IPS-18c (cell line): ENCODE data around the gene GNAT1.
A peak's percentile ranks its signal among the peaks of the same experiment; 100 is the strongest.

ENCODE experiments used
- H3K4me3 ChIP-seq: 2 replicates; pipeline ENCODE4 v1.7.0; 2013; ENCODE audit warnings: low read depth, mild to moderate bottlenecking, low read length, moderate library complexity; ENCODE audit not compliant: insufficient read depth
- H3K9me3 ChIP-seq: one replicate; pipeline ENCODE4 v1.6.1; 2013; ENCODE audit warnings: mild to moderate bottlenecking, low read length, moderate library complexity; ENCODE audit not compliant: control insufficient read depth, insufficient read depth

GNAT1 gene

GRCh38 chr3:50190936-50191660, at the start of gene GNAT1:
GNAT1 (plus strand) TSS chr3:50191610; CDS start chr3:50191726, 116 bp downstream.
- Histone ChIP-seq H3K9me3 (no peaks in the 10 kb centered on the region), H3K4me3 (no peak within 1 kb of the TSS)

GRCh38 chr3:50146316-50146901, 45.0 kb upstream of the GNAT1 start:
- no peaks in the 10 kb centered on the region for H3K9me3 ChIP-seq
- H3K4me3 ChIP-seq: no peak overlapping the region

DNA sequence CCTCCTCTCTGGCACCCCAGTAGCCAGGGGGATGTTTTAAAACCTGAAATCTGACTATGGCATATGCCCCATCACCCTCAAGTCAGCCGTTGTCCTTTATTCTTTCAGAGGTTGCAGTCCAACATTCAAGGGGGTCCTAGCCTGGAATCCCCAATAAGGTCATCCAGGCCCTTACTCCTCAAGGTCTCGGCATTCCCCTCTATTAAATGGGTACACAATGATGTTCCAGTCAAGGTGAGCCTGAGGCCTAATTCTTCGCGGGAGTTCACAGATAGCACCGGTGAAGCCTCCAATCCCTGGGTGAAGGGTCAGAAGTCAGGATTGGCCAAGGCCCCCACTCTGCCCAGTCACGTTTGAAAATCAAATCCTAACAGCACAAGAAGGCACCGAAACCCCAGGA, 44.4 kb upstream of the GNAT1 start:
- Histone ChIP-seq H3K4me3 (no peak overlapping the region), H3K9me3 (no peaks in the 10 kb centered on the region)

GRCh38 chr3:50147447-50147846, 44.0 kb upstream of the GNAT1 start:
- no peaks in the 10 kb centered on the region for H3K9me3 ChIP-seq
- no peak overlapping the region for H3K4me3 ChIP-seq

GRCh38 chr3:50147861-50148260, 43.5 kb upstream of the GNAT1 start:
- Histone ChIP-seq H3K4me3 (no peak overlapping the region), H3K9me3 (no peaks in the 10 kb centered on the region)

- Histone ChIP-seq H3K9me3 (peaks cover 3% of the 10 kb centered on the region), H3K4me3 (no peak overlapping the region; the same call in 1 of the 2 replicates)
Measured at GRCh38 chr3:50150404-50150750, 41.0 kb upstream of the GNAT1 start.

DNA sequence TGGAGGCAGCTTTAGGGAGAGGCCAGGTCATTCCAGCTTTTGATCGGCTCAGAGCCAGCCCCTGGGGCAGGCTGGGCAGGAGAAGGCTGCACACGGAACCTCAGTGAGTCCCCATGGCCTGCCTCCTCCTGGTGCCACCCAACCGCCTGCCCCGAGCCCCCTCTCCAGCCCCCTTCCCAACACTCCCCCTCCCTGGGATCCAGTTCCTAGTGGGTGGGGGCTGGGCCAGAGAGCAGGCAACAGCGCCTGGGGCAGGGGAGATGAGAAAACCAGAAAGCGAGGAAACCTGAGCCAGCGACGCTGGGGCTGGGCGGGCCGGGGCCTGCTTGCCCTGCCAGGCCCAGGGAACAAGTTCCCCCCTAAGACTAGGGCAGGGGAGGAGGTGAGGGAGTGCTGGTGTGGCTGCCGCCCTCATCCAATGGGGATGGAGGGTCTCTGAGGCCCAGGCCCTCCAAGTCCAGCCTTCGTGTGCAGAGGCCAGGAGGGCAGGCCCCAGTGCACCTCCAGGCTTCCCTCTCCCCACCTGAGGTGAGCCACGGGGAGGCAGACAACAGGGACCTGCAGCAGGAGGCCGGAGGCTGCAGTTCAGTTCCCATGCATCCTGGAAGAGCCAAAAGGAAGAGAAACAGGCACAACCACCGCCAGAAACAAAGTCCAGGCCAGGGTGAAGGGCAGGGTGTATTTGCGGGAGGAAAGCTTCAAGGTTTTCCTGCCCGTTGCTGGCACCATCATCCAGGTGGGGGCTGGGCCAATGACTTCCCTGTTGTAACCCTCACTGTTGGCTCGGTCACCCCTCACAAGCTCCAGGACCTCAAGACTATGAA, 40.3 kb upstream of the GNAT1 start:
- peaks cover 3% of the 10 kb centered on the region for H3K9me3 ChIP-seq
- no peak overlapping the region for H3K4me3 ChIP-seq

DNA sequence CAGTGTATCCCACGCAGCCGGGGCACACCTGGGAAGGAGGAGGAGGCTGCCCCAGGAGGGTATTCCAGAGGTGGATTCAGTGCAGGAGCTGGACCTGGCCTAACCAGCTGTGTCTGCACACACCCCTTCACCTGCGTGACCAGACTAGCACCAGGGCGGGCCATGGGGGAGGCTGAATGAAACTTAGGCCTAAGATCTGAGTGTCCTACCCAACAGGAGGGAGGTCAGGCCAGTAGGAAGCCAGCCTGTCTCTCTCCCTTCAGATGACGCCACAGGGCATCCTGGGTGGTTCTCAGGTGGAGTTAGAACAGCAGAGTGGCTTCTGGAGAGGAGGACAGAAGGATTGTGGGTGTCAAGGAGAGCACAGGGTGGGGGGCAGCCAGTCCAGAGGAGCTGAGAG, 39.7 kb upstream of the GNAT1 start:
- no peak overlapping the region for H3K4me3 ChIP-seq
- H3K9me3 ChIP-seq: peaks cover 3% of the 10 kb centered on the region

DNA sequence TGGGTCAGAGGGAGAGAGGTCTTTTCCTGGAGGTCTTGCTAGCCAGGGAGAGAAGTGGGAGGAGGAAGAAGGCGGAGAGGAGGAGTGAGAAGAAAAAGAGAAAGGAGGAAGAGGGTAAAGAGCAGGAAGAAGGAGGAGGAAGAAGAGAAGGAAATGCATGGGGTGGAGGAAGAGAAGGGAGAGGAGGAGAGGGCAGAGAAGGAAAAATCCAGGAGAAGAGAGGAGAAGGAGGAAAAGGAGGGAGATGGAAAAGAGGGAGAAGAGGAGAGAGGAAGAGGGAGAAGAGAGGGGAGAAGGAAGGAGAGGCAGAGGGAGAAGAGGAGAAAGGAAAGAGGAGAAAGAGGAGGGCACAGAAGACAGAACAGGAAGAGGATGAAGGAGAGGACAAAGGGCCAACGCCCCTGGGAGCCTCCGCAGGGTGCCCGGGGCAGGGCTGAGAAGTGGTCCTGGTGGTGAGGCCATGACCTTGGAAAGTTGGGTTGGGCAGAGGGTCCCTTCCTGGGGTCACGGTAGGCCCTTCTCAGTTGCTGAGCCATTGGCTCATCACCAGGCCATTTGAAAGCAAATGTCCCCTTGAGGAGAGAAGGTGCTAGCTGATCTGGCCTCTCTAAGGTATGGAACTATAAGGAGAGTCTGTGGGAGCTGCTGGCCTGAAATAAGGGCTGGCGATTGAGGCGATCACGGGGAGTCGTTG, 37.5 kb upstream of the GNAT1 start:
- H3K4me3 ChIP-seq: peak overlapping the region; percentile 43
- peaks cover 3% of the 10 kb centered on the region for H3K9me3 ChIP-seq

- Histone ChIP-seq H3K9me3 (peaks cover 3% of the 10 kb centered on the region), H3K4me3 (peak overlapping the region; percentile 43)
Measured at GRCh38 chr3:50154476-50154839, 37.0 kb upstream of the GNAT1 start.

DNA sequence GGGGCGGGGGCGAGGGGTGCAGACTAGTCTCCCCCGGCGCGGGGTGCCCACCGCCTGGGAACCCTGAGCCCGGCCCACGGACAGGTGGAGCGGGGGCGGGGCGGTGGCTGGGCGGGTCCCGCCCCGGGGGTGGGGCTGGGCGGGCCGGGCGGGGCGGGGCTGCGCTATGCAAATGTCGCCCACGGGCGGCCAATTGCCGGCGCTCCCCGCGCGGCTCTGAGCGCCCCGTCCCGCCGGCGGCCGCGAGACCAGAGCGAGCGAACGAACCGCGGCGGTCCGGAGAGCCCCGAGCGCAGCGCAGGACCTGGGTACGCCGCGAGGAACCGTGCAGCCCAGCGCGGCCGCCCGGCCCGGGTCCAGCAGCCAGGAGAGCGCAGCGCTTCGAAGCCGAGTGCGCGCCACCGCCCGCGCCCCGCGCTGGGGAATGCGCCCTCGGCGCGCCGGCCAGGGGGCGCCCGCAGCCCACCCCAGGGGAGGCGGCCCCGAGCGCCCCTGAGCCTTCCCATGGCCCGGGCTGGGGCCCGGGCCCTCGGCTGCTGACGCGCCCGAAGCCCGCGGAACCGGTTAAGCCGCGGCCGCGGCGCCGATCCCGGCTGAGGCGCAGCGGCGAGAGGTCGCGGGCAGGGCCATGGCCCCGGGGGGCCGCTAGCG, 36.4 kb upstream of the GNAT1 start, which contains the start of gene SEMA3F:
Gene SEMA3F, plus strand, starts transcription at position 485 of the 651 bp plus-strand sequence. CDS start 4,299 bp downstream, outside the sequence.
- peak within 1 kb of the TSS; percentile 71 for H3K4me3 ChIP-seq
- peaks cover 3% of the 10 kb centered on the region for H3K9me3 ChIP-seq

DNA sequence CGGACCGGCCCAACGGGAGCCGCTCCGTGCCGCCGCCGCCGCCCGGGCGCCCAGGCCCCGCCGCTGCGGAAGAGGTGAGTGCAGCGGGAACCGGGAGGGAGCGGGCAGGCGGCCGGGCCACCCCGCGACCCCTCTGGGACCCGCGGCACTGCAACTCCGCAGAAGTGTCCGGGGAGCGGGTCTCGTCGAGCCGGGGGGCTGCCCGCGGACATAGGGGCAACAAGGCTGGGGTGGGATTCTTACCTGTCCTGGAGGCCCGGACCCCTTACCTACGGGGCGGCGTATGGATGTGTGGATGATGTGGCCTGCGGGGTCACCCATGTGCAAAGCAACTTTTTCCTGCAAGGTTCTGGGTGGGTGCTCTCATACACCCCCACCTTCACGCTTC, 35.9 kb upstream of the GNAT1 start:
- Histone ChIP-seq H3K9me3 (peaks cover 3% of the 10 kb centered on the region), H3K4me3 (peak overlapping the region; percentile 71)

DNA sequence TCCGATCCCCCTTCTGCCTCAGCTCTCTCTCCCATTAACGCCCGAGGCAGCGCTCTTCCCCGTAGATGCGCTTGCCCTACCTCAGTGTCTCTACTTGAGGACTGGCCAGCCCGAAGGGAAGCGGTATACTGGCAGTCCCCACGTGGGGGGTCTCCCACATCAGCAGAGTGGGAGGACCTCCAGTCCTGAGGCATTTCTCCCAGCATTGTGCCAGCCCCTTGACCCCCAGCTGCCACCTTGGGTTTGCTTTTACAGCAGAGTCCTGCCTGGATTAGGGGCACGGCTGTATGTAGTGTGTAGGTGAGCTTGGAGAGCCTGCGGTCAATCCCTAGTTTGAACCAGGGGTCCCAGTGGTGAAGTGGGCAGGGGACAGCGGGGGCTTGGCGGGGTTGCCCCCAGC, 35.5 kb upstream of the GNAT1 start:
- peak overlapping the region; percentile 71 for H3K4me3 ChIP-seq
- H3K9me3 ChIP-seq: peaks cover 3% of the 10 kb centered on the region

DNA sequence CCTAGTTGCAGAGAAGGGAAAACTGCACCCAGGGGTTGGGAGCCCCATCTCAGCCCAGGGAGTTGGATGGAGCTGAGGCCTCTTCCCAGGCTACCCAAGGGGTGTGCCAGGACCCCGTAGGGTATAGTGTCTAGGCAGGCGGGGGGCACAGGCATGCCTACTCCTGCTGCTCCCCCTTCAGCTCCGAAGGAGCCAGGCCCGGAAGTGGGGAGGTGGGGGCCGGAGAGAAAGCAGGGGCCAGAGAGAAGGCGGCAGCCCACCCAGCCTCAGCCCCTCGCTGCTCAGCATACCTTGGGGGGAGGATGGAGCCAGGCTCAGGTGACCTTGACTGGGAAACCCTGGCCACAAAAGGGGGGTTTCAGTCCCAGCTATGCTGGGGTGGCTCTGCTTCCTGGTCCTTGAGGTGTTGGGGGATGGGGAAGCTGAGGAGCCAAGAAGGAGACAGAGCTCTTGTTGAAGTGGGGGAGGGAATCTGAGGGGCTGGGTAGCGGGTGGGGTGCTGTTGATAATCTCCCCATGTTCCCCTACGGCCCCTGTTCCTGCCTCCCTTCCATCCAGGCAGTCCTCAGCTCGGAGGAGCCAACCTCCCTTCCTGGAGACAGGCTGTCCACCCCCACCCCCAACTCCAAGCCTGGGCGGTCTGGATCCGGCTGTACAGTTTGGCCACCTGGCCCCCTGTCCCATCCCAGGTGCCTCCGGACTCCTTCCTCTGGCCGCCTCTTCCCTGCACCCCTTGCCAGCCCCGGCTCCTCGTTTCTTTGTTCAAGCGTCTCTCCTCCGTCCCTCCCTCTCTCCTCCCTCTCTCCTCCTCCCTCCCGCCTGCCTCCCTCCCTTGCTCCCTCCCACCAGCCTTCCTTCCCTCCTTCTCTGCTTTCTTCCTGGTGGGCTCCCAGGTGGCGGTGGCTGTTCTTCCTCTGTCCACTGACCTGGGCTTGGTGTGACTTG, 34.6 kb upstream of the GNAT1 start:
- Histone ChIP-seq H3K4me3 (peak overlapping the region; percentile 71), H3K9me3 (peaks cover 3% of the 10 kb centered on the region)

- peaks cover 3% of the 10 kb centered on the region for H3K9me3 ChIP-seq
- H3K4me3 ChIP-seq: peak overlapping the region; percentile 6; the same call in 1 of the 2 replicates
Measured at GRCh38 chr3:50157827-50158529, 33.4 kb upstream of the GNAT1 start.
